ENCODE measurements around the gene FREM3.

Gene FREM3

DNA sequence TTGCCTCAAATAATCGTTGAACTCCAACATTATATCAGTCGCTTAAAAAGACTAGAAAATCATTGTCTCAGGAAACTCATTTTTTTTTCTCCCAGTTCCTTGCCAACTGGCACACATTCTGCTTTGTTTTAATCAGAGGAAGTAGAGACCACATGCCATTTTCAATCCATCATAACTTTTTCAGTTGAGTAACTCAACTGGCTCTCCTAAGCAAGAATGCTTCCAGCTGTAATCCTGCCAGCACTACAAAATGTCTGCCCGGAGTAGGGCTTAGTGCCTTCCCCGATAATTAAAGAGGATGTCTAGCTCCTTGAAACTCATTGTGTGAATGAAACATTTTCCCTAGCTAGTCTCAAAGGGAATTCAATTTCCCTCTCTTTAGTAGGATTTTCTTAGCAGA is 33.0 kb downstream of the FREM3 start:
- no peak for DNase-seq (ENCODE audit: low read depth)

DNA sequence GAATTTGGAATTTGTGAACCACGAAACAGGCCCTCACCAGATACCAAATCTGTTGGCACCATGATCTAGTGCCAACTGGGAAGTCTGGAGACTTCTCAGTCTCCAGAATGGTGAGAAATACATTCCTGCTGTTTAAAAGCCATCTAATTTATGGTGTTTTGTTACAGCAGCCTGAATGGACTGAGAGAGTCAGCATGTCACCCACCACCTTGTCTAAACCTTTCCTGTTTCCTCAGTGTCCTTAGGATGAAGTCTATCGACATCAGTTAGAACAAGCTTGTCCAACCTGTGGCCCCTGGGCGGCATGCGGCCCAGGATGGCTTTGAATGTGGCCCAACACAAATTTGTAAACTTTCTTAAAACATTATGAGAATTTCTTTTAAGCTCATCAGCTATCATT is 42.1 kb downstream of the FREM3 start:
- DNase-seq (ENCODE audit: low read depth): no peak

DNA sequence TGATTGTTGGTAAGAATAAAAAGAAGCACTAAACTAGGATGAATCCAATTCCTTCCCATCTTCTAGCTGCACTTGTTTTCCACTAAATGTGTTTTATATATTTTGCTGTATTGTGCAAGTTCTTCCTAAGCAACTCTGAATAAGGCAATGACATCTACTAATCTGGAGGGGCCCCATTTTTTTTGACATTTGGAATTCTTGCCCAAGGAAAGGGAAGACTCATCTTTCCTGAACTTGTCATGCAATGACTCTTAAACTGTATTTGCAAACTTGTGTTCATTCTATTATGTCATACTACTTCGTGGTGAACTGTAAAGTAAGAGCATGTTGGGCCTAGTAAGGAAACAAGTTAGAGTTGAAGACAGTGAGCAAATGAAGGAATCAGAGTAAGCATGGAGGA is 45.9 kb downstream of the FREM3 start:
- no peak for DNase-seq (ENCODE audit: low read depth)

DNA sequence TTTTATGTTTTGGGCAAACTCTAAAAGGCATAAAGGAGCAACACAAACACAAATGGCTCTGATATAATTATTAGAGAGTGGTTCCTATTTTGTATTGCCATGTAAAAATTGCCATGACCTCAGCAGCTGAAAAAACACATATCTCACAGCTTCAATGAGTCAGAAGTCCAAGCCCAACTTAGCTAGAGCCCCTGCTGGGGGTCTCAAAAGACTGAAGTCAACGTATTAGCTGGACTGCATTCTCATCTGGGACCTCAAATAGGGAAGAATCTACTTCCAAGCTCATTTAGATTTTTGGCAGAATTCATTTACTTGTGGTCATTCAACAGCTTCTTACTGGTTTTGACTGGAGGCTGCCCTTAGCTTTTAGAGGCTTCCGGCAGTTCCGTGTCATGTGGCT is 47.4 kb downstream of the FREM3 start:
- DNase-seq (ENCODE audit: low read depth): no peak

DNA sequence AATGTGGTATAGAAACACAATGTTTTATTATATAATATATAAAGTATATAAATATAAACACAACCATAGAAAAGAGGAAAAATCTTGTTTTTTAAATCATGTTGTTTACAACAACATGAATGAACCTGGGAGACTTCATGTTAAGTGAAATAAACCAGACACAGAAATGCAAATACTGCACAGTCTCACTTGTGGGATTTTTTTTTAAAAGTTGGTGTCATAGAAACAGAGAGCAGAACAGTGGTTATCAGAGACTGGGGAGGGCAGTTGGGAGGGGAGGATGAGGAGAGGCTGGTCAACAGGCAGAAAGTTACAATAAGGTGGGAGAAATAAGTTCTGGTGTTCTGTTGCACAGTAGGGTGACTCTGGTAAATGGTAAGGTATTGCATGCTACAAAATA is 57.1 kb downstream of the FREM3 start:
- no peak for DNase-seq (ENCODE audit: low read depth)

DNA sequence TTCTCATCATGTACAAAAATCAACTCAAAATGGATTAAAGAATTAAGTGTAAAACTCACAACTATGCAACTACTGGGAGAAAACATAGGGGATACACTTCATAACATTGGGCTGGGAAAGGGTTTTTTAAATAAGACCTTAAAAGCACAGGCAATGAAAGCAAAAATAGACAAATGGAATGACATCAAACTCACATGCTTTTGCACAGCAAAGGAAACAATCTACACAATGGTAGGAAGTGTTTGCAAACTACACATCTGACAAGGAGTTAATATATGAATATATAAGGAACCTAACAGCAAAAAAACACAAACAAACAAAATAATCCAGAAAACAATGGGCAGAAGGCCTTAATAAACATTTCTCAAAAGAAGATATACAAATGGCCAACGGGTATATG is 57.9 kb downstream of the FREM3 start:
- DNase-seq (ENCODE audit: low read depth): no peak

DNA sequence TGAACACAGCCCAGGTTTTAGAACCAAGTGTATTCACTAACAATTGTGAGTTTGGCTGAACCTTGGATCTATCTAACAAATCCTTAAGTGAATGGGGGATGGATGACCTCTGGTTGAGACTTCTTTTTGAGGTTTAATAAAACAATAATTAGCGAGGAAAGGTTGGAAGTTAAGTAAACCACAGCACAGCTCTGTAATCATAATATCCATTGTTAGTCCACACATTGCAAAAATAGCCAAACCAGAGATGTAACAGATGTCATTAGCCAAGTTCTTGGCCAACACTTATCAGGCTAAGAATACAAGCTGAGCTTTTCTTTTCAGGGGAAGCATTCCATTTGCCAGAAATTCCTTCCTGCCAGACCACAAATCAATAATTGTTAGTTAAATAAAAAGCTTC is 59.1 kb downstream of the FREM3 start:
- DNase-seq (ENCODE audit: low read depth): no peak

DNA sequence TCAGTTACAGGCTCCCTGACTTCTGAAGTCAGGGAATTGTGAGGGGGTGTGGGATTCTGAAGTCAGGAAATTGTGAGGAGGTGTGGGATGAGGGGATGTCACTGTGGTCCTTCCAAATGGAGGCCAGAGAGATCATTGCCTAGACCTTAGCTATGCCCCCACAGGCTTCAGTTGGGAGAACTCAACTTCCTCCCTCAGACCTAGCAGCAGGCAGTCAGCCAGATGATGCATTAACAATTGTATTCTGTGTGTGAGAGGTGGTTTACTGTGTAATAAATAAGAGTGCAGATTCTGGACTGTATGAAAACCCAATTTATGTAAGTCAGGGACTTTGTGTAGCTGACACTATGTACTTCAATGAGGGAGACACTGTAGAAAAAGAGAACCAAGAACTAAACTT is 65.7 kb downstream of the FREM3 start:
- no peak for DNase-seq (ENCODE audit: low read depth)

DNA sequence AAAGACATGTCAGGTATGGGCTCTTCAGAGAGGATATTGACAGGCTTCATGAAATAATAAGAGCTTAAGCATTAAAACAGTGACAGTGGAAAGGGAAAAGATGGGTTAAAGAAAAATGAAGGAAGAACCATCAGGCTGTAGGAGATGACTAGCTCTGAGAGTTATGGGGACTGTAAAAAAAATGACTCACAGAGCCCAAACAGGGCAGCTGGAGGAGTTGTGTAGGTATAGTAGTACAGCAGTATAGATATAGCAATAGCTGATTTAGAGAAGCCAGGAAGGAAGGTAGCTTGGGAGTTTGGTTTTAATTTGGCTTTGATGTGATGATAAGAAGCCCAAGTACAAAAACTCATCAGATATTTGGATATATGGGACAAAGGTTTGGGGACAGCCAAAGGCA is 66.6 kb downstream of the FREM3 start:
- DNase-seq (ENCODE audit: low read depth): no peak

DNA sequence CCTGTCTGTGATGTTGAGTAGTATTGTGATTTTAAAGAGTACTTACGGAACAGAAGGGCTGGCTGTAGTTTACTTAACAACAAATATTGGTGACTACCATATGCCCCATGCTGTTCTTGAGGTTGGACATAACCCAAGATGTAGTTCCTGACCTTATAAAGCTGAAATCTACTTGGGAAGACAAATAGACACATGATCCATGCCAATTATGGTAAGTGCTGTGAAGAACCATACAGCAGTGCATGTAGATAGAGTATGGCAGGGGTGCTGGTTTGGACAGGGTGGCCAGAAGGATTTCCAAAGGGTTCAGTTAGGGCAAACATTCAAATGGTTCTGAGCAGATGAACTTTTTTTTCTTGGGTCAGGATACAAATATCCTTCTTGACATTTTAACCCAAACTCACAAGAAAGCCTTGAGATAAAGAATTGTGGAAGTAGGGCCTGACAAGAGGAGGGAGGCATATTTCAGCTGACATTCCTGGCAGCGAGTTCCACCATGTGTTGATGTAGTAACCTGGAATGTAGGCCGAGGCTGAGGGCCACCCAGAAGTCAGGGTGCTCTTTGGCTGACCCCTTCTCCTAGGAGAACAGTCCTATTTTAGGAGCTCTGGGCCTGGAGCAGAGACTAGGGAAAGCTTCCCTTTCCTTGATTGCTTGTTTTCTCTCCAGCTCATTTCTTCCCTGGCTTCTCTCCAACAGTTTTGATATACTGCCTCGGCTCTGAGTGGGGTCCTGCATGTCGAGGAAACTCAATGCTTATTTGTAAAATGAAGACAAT is 74.2 kb downstream of the FREM3 start:
- DNase-seq (ENCODE audit: low read depth): no peak

DNA sequence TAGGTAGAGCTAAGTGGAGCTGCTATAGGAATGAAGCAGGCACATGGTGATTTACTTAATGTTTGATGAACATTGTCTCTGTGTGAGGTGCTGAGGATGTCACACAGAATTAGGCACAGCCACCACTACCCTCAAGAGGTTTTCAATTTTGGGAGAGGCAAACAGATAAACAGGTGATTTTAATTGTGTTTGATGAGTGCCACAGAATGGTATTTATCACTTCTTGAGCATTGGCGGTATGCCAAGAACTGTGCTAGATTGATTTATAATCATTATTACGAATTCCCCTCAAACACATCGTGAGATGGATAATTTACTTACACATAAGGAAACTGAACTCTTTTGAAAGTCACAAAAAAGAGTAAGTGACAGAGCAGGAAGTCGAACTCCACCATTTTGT is 74.8 kb downstream of the FREM3 start:
- DNase-seq (ENCODE audit: low read depth): no peak

DNA sequence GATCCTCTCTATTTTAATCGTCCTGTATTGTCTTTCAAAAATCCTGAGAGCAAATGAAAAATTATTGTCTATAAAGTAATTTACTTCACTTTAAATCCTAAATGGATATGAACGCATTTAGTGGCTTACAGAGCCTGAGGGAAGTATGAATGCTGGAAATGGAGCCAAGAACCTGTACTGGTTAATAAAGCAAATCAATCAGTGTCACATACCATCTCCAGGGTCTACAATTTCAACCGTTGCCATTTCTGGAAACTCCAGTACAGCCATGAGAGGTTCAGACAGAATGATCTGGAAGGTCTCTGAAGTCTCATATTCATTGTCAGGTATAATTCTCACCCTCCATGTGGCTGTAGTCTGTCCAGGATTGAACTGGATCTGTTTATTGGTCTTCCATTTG is 76.6 kb downstream of the FREM3 start:
- DNase-seq (ENCODE audit: low read depth): no peak

DNA sequence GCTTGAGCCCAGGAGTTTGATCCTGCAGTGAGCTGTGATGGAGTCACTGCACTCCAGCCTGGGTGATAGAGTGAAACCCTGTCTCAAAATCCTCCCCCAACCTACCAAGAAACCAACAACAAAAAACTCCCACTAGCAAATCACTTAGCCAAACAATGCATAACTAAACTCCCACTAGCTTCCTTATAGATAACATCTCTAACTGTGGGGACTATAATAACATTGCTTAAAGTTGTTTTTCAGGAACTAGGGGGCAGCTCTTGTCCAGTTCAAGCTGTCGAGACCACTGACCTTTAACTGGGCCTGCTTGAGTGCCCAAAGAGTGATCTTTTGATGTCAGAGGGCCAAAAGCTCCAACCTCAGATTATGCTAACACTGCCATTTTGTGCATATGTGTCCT is 81.7 kb downstream of the FREM3 start:
- DNase-seq (ENCODE audit: low read depth): peak; percentile 22

DNA sequence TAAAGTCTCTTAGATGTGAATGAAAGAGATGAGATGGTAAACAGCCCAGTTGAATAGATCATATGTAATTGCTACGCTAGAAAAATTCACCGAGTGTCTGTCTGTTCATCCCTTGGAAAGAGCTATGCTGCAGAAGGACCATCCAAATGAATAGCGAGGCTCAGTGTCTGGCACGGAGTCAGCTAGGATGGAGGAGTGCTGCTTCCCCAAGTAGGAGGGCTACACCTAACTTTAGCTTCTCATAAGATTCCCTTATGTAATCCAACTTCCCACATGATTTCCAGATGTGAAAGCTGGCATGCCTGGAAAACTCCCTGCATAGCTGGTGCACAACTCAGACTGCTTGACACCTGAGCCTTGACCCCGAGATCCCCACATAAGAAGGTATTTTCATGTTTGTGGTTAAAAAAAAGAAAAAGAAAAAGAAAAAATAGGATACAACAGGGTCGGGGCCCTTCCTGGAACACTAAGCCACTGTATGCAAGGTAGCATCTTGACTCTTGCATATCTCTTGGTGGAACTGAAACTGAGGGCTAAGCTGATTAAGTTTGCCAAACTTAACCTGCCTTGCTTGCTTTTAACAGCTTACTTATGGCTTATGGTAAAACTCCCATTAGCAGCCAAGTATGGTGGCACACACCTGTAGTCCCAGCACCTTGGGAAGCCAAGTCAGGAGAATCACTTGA is 82.3 kb downstream of the FREM3 start:
- no peak for DNase-seq (ENCODE audit: low read depth)

DNA sequence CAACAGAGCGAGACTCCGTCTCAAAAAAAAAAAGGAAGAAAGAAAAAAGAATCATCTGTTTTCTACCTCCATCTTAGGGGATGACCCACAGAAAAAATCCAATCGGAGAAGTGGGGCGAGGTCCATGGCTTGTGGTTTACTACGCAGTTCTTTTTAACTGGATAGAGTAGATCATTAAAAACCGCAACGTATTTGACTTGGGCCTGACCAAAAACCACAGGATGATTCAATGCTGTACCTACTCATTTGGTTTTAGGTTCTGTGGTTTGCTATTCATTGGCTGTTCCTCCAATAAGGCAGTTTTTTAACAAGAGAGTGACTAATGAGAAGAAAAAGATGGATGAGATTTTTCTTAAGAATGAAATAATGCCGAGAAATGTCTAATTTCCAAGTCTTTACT is 83.7 kb downstream of the FREM3 start:
- no peak for DNase-seq (ENCODE audit: low read depth)

DNA sequence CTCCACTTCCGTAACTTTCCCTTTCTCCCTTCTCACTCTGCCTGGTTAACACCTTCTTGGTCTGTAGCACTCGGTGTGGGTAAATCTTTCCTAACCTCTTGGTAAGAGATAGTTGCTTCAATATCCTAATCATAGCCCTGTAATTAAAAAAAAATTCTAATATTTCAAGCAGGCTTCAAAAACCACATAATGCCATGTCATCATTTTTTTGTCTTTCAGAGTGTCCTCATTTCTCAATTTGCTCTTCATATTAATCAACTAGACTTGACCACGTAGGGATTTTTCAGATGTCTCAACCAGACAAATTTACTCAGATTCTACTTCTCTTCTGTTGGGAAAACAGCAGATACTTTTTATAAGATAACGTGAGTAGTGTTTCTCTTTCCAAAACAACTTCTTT is 91.0 kb downstream of the FREM3 start:
- DNase-seq (ENCODE audit: low read depth): no peak

DNA sequence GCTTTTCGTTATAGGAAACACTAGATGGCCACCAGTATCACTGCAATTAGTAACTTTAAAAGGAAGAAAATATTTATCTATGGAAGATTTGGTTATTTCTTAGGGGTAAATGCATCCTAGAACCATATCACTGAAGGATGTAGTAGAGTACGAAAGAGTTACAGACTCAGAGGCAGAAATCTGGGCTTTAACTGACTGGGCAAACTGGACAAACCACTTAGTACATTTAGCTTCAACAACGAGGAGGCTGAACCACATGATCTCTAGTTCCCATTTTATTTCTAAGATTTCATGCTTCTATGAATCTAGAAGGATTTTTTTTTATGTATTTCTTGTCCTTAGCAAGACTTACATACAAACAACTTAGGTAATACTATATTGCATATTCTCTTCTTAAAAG is 94.0 kb downstream of the FREM3 start:
- no peak for DNase-seq (ENCODE audit: low read depth)

DNA sequence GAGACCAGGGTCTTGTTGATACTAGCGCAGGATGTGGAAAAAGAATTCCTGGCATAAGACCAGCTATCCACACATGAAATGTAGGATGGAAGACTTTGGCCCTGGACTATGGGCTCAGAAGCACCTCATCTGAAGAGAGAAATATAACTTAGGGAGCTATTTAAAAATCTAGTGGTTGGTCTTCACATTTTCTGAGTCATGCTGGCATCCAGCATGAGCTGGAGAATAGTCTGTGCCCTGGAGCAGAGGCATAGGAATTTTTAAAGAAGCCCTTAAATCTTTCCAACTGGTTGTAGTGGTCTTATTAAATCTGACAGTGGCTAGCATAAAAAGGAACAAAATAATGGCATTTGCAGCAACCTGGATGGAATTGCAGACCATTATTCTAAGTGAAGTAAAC is 100.6 kb downstream of the FREM3 start:
- DNase-seq (ENCODE audit: low read depth): no peak

DNA sequence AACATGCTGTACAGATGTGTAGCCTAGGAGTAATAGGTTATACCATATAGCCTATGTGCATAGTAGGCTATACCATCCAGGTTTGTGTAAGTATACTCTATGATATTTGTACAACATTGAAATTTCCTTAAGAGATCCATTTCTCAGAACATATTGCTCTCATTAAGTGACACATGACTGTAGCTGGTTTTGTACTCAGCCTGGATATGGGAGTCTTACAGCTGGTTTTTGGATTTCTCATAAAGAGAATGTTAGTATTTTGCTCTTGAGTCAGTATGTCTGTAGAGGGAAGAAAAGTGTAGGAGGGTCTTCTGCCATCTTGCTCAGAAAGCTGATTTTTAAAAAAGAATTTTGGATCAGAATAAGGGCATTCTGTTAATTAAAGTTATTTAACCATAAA is 101.7 kb downstream of the FREM3 start:
- DNase-seq (ENCODE audit: low read depth): no peak

DNA sequence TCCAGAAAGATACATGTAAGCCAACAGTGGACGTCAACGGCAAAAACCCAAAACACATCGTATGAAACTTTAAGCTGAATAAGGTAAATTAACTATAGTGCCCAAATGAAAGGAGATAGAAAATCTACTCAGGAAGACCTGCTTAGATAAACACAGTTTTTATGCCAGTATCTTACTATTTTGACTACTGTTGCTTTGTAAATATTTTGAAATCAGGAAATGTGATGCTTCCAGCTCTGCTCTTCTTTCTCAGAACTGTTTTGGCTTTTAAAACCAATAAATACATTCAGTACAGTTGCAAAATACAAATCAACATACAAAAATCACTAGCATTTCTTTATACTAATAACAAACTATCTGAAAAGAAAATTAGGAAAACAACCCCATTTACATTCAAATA is 103.2 kb downstream of the FREM3 start:
- no peak for DNase-seq (ENCODE audit: low read depth)

DNA sequence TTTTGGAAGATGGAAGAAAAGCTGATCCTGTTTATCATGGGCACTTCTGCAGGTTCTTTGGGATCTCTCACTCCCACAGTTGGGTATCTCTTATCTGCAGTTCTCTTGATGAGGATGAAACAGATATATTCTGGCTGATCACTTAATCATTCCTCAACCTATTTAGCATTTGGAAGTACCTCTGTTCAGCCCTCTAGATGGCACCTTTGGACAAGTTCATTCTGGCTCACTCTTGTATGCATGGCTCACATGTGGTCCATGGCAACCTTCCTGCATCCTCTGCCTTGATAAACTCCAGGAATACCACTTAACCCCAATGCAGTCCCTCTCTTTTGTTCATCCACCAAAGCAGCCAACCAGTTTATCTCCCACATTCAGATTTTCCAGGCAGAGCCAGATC is 112.8 kb downstream of the FREM3 start:
- DNase-seq (ENCODE audit: low read depth): no peak

DNA sequence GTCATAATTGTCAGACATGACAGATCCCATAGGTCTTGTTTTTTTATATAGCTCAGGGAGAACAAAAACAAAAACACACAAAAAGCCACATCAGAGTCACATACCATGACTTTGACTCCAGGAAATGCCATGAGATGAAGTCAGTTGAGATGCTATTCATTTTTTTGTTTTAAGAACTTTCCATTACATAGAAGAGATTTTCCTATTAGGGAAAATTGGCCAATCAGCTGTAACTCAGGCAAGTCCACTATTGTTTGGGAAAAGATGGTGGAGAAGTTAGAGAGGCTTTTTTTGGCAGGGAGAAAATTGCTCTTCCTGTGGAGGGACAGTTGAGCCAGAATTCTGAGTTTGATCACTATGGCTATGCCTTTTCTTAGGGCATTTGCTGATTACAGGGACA is 114.4 kb downstream of the FREM3 start:
- DNase-seq (ENCODE audit: low read depth): no peak

DNA sequence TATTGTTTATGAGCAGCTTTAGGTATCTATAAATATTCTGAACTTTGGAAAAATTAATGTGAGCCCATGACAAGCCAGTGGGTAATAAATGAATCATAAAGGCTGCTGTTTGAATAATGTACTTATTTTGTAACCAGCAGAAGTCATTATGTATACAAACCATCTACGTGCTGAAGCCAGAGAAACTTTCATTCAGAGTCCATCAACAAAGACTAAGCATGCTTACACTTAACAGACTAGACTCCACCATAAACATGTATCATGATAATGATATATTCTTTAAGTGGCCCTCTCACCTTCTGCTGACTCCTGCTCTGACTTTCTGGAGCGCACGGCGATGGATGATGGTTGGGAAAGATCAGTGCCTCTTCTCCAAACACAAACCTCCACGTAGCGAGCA is 114.9 kb downstream of the FREM3 start:
- no peak for DNase-seq (ENCODE audit: low read depth)

DNA sequence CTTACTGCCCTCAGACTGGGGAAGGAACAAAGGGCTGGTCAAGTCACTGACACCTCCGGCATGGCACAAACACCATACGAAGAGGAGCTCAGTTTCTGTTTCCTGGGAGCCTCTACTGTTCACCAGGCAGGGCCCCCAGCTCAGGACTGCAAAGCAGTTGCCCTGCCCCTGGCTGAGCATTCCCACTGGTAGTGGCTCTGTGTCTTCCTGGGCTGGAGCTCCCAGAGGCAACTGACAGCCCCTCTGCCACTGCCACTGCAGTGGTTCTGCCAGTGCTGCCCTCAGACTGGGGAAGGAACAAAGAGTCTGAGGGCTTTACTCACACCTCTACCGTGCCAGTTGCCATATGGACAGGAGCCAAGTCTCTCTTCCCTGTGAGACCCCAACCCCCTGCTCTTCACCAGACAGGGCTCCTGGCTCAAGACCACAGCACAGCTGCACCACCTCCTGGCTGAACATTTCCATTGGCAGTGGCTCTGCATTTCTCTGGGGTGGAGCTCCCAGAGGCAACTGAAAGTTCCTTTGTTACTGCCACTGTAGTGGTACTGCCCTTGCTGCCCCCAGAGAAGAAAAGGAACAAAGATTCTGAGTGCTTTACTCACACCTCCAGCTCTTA is 119.0 kb downstream of the FREM3 start:
- DNase-seq (ENCODE audit: low read depth): no peak

All from CMK (cell line).